K562 (cell line): Measurements from ENCODE around the gene SLC13A3. TPM values are rescaled to one million over a fixed set of nuclear protein-coding genes. Genes with fewer than 3 reads are reported as not detected.
A peak's percentile ranks its signal among the peaks of the same experiment; 100 is the strongest.

Experiments used
- ARID1B ChIP-seq: fragments of 450-650 bp; IDR thresholded peaks from 2 replicates; pipeline ENCODE4 v1.6.1; 2016; ENCODE audit warnings: antibody characterized with exemption, mild to moderate bottlenecking, inconsistent platforms
- CBFA2T2 ChIP-seq: fragments of 450-650 bp; conservative IDR thresholded peaks from 2 replicates; pipeline ENCODE4 v1.6.1; 2017; ENCODE audit warnings: mild to moderate bottlenecking
- CBFA2T3 ChIP-seq: fragments of 450-650 bp; IDR thresholded peaks from 2 replicates; pipeline ENCODE4 v1.6.1; 2017
- EP300 ChIP-seq: IDR thresholded peaks from 2 replicates; pipeline ENCODE4 v1.6.1; 2012; ENCODE audit warnings: low read length, improper control_type of control experiment
- FOXK2 ChIP-seq, 2 experiments: fragments of 450-650 bp; IDR thresholded peaks in 1 of 2; conservative IDR thresholded peaks in 1 of 2; 2 replicates each; pipeline ENCODE4 v1.6.1; 2016; ENCODE audit warnings: low read depth in 2 of 2, mild to moderate bottlenecking in 1 of 2
- FUS ChIP-seq: fragments of 200-400 bp; formaldehyde crosslinking; optimal IDR thresholded peaks from 2 replicates; pipeline ENCODE3; 2017; ENCODE audit warnings: low read depth, low read length
- HDAC1 ChIP-seq, 2 experiments: fragments of 450-650 bp; IDR thresholded peaks; 2 replicates each; pipeline ENCODE4 v1.6.1; 2016 to 2017; ENCODE audit warnings: inconsistent platforms in 1 of 2, mild to moderate bottlenecking in 1 of 2, moderate library complexity in 1 of 2
- ILK ChIP-seq: fragments of 450-650 bp; IDR thresholded peaks from 2 replicates; pipeline ENCODE4 v1.6.1; 2016; ENCODE audit warnings: missing genetic modification characterization, low read depth, mild to moderate bottlenecking, missing compliant biosample characterization, moderate library complexity, borderline replicate concordance
- KAT8 ChIP-seq: fragments of 450-650 bp; IDR thresholded peaks from 2 replicates; pipeline ENCODE4 v1.6.1; 2016; ENCODE audit warnings: low read depth, mild to moderate bottlenecking
- L3MBTL2 ChIP-seq: fragments of 450-650 bp; IDR thresholded peaks from 2 replicates; pipeline ENCODE4 v1.6.1; 2016; ENCODE audit warnings: mild to moderate bottlenecking, moderate library complexity
- MEF2A ChIP-seq: IDR thresholded peaks from 2 replicates; pipeline ENCODE4 v1.6.1; 2011; ENCODE audit warnings: low read depth, mild to moderate bottlenecking, low read length, moderate library complexity; ENCODE audit not compliant: control insufficient read depth
- MLLT1 ChIP-seq, 2 experiments: fragments of 450-650 bp; IDR thresholded peaks; 2 replicates each; pipeline ENCODE4 v1.6.1; 2016
- MYNN ChIP-seq, 2 experiments: sonication (generic); formaldehyde crosslinking in 1 of 2; IDR thresholded peaks; 2 replicates each; pipeline versions ENCODE4 v1.5.0 to v1.6.1; 2016 to 2020; ENCODE audit warnings: antibody characterized with exemption in 1 of 2, missing genetic modification reagents in 1 of 2
- NR3C1 ChIP-seq: sonication (generic); formaldehyde crosslinking; IDR thresholded peaks from 2 replicates; pipeline ENCODE4 v1.8.1; 2022; ENCODE audit warnings: missing genetic modification reagents
- PCBP2 ChIP-seq: fragments of 200-400 bp; formaldehyde crosslinking; IDR thresholded peaks from 2 replicates; pipeline ENCODE4 v1.6.1; 2018; ENCODE audit warnings: low read length, low read depth, mild to moderate bottlenecking, moderate library complexity; ENCODE audit not compliant: poor library complexity, severe bottlenecking
- PHTF2 ChIP-seq: fragments of 250-450 bp; sonication (Bioruptor Pico); IDR thresholded peaks from 2 replicates; pipeline ENCODE4 v1.5.0; 2021; ENCODE audit warnings: mild to moderate bottlenecking
- PRPF4 ChIP-seq: fragments of 200-400 bp; formaldehyde crosslinking; IDR thresholded peaks from one replicate; pipeline ENCODE4 v1.6.1; 2017; ENCODE audit warnings: low read length, low read depth, mild to moderate bottlenecking; ENCODE audit not compliant: insufficient read depth, poor library complexity, severe bottlenecking
- RB1 ChIP-seq: fragments of 450-650 bp; IDR thresholded peaks from 2 replicates; pipeline ENCODE4 v1.6.1; 2017; ENCODE audit warnings: low read depth, mild to moderate bottlenecking
- SNRNP70 ChIP-seq: fragments of 200-400 bp; formaldehyde crosslinking; optimal IDR thresholded peaks from 2 replicates; pipeline ENCODE3; 2017; ENCODE audit warnings: low read depth, low read length
- SP1 ChIP-seq: sonication (generic); formaldehyde crosslinking; IDR thresholded peaks from 2 replicates; pipeline ENCODE4 v1.8.1; 2022; ENCODE audit warnings: mild to moderate bottlenecking, missing genetic modification reagents
- TAL1 ChIP-seq: fragments of 450-650 bp; IDR thresholded peaks from 2 replicates; pipeline ENCODE4 v1.6.1; 2016; ENCODE audit warnings: mild to moderate bottlenecking
- TCF3 ChIP-seq: sonication (generic); formaldehyde crosslinking; IDR thresholded peaks from 2 replicates; pipeline ENCODE4 v1.4.0; 2020; ENCODE audit warnings: mild to moderate bottlenecking, missing genetic modification reagents
- THRAP3 ChIP-seq: fragments of 450-650 bp; IDR thresholded peaks from 2 replicates; pipeline ENCODE4 v1.6.1; 2016; ENCODE audit warnings: mild to moderate bottlenecking, inconsistent platforms, borderline replicate concordance
- TRIM28 ChIP-seq: fragments of 450-650 bp; IDR thresholded peaks from 2 replicates; pipeline ENCODE4 v1.6.1; 2017
- USF1 ChIP-seq: sonication (generic); formaldehyde crosslinking; IDR thresholded peaks from 2 replicates; pipeline ENCODE4 v1.9.0; 2022; ENCODE audit warnings: mild to moderate bottlenecking, missing genetic modification reagents
- ZC3H8 ChIP-seq: fragments of 450-650 bp; IDR thresholded peaks from 2 replicates; pipeline ENCODE4 v1.6.1; 2017
- ZFX ChIP-seq: sonication (generic); formaldehyde crosslinking; IDR thresholded peaks from 2 replicates; pipeline ENCODE4 v1.8.0; 2022; ENCODE audit warnings: mild to moderate bottlenecking, missing genetic modification reagents, moderate library complexity
- ZNF23 ChIP-seq: fragments of 250-450 bp; sonication (Bioruptor Pico); IDR thresholded peaks from 2 replicates; pipeline ENCODE4 v1.4.0; 2020; ENCODE audit warnings: mild to moderate bottlenecking
- ZNF583 ChIP-seq: fragments of 250-450 bp; sonication (Bioruptor Pico); IDR thresholded peaks from 2 replicates; pipeline ENCODE4 v1.4.0; 2020
- ZNF778 ChIP-seq: fragments of 450-650 bp; formaldehyde crosslinking; IDR thresholded peaks from 2 replicates; pipeline ENCODE4 v1.4.0; 2020; ENCODE audit warnings: mild to moderate bottlenecking, moderate library complexity
- polyA plus RNA-seq, 8 experiments: library from polyadenylated mRNA; depleted of rRNA in 4 of 8; stranded (reverse) in 5 of 8; unstranded in 3 of 8; fragments of >200 nt; fragmentation: Nextera tagmentation in 2 of 8; fragmentation: Illumina TruSeq in 1 of 8; extraction: Ambion mirVana in 2 of 8; extraction: Trizol in 1 of 8; gene quantifications; 2 replicates each; pipeline versions ENCODE4 v1.2.1 to v1.2.3, GENCODE V29; 2011 to 2014; ENCODE audit warnings: inconsistent platforms in 1 of 8, missing spikeins in 1 of 8
- total RNA-seq, 7 experiments: library from RNA; depleted of rRNA in 6 of 7; stranded (reverse); fragments of >200 nt in 6 of 7; fragmentation: Illumina TruSeq in 2 of 7; extraction: Trizol in 2 of 7; gene quantifications; 2 replicates each; pipeline versions ENCODE4 v1.2.1 to v1.2.3, GENCODE V29; 2011 to 2021; ENCODE audit warnings: low replicate concordance in 1 of 7

The SLC13A3 gene
- total and polyA plus RNA-seq, 9 of the 15 experiments (the other 6 are each of a cell fraction or from before 2014, with no cell fraction given): 5.5 to 16.4 (median 8.5) TPM

GRCh38 chr20:46683011-46683667 lies 31.9 kb upstream of the SLC13A3 start (continued):
- TF ChIP-seq MLLT1 (IDR thresholded peaks at IDR 0.05) (no peak), MYNN (IDR thresholded peaks at IDR 0.05) (no peak), MYNN (CRISPR knock-in tag; IDR thresholded peaks at IDR 0.05) (no peak), KAT8 (no peak), ZNF583 (CRISPR knock-in tag) (no peak), FOXK2 (conservative IDR thresholded peaks at IDR 0.05 in 1 of 2, IDR thresholded peaks at IDR 0.05 in 1 of 2; ENCODE audit: low read depth in 2 of 2) (no peak), ARID1B (peak; percentile 77), ZFX (no peak), TCF3 (CRISPR knock-in tag) (peak; percentile 65), CBFA2T2 (peak; percentile 60), RB1 (no peak), MEF2A (no peak), THRAP3 (no peak), CBFA2T3 (peak; percentile 73), PRPF4 (no peak), SP1 (CRISPR knock-in tag) (no peak), L3MBTL2 (peak; percentile 58; the same call in 1 of the 2 replicates), PCBP2 (no peak), TAL1 (peak; percentile 67), SNRNP70 (no peak), HDAC1 (IDR thresholded peaks at IDR 0.05) (peak in 1 of 2 experiments; percentile 24; a peak in 1 of 4 replicates), FUS (no peak), EP300 (0 out of 2 replicates have a peak, but pooled peaks have one; percentile 30), ILK (tag) (no peak), ZNF23 (CRISPR knock-in tag) (no peak), ZC3H8 (no peak), TRIM28 (no peak), ZNF778 (no peak), NR3C1 (CRISPR knock-in tag) (no peak), USF1 (CRISPR knock-in tag) (no peak), PHTF2 (CRISPR knock-in tag) (no peak)
